A549 (cell line): ENCODE measurements around the gene ANG.

Experiments
- FOXS1 ChIP-seq: fragments of 250-450 bp; sonication (Bioruptor Pico); IDR thresholded peaks from 2 replicates; pipeline ENCODE4 v1.5.0; 2020; ENCODE audit warnings: mild to moderate bottlenecking, moderate library complexity
- PHF8 ChIP-seq: fragments of 200-600 bp; sonication (generic); IDR thresholded peaks from 2 replicates; pipeline ENCODE4 v1.6.1; 2016; ENCODE audit warnings: low read depth, mild to moderate bottlenecking, antibody characterized with exemption, moderate library complexity, borderline replicate concordance
- POLR2A ChIP-seq: IDR thresholded peaks from 2 replicates; pipeline ENCODE4 v1.6.1; 2012; ENCODE audit warnings: mild to moderate bottlenecking, low read length
- RFX5 ChIP-seq: fragments of 450-650 bp; IDR thresholded peaks from 2 replicates; pipeline ENCODE4 v1.7.1; 2014; ENCODE audit warnings: antibody characterized with exemption, mild to moderate bottlenecking, moderate library complexity
- USF2 ChIP-seq: fragments of 450-650 bp; IDR thresholded peaks from 2 replicates; pipeline ENCODE4 v1.6.1; 2014; ENCODE audit warnings: antibody characterized with exemption
- ZC3H11A ChIP-seq: fragments of 450-650 bp; IDR thresholded peaks from 2 replicates; pipeline ENCODE4 v1.6.1; 2014; ENCODE audit warnings: antibody characterized with exemption, mild to moderate bottlenecking
- TF ChIP-seq, protein P1 (sequence below): fragments of >200 bp; sonication (Bioruptor Twin); formaldehyde crosslinking; IDR thresholded peaks from 3 replicates; pipeline ENCODE4 v1.5.1; 2016
- TF ChIP-seq, protein P2 (sequence below): IDR thresholded peaks from 2 replicates; pipeline ENCODE4 v1.6.1; 2012
- TF ChIP-seq, protein P3 (sequence below): IDR thresholded peaks from 2 replicates; pipeline ENCODE4 v1.6.1; 2012

GRCh38 chr14:20707622-20708021 lies 19.1 kb downstream of the ANG start:
- TF ChIP-seq, protein P1, sequence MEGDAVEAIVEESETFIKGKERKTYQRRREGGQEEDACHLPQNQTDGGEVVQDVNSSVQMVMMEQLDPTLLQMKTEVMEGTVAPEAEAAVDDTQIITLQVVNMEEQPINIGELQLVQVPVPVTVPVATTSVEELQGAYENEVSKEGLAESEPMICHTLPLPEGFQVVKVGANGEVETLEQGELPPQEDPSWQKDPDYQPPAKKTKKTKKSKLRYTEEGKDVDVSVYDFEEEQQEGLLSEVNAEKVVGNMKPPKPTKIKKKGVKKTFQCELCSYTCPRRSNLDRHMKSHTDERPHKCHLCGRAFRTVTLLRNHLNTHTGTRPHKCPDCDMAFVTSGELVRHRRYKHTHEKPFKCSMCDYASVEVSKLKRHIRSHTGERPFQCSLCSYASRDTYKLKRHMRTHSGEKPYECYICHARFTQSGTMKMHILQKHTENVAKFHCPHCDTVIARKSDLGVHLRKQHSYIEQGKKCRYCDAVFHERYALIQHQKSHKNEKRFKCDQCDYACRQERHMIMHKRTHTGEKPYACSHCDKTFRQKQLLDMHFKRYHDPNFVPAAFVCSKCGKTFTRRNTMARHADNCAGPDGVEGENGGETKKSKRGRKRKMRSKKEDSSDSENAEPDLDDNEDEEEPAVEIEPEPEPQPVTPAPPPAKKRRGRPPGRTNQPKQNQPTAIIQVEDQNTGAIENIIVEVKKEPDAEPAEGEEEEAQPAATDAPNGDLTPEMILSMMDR = no peak
- TF ChIP-seq, protein P2, sequence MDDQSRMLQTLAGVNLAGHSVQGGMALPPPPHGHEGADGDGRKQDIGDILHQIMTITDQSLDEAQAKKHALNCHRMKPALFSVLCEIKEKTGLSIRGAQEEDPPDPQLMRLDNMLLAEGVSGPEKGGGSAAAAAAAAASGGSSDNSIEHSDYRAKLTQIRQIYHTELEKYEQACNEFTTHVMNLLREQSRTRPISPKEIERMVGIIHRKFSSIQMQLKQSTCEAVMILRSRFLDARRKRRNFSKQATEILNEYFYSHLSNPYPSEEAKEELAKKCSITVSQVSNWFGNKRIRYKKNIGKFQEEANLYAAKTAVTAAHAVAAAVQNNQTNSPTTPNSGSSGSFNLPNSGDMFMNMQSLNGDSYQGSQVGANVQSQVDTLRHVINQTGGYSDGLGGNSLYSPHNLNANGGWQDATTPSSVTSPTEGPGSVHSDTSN = no peak
- TF ChIP-seq POLR2A = no peak
- TF ChIP-seq RFX5 = no peak
- TF ChIP-seq USF2 = no peak
- no peak for TF ChIP-seq FOXS1 (CRISPR knock-in tag)
- TF ChIP-seq, protein P3, sequence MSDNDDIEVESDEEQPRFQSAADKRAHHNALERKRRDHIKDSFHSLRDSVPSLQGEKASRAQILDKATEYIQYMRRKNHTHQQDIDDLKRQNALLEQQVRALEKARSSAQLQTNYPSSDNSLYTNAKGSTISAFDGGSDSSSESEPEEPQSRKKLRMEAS = no peak
- TF ChIP-seq PHF8 = no peak
- TF ChIP-seq ZC3H11A = no peak
